Fibroblast of the conjunctiva (primary cell): Measurements from ENCODE around the gene TXNRD1.
"Not testable (repeated sequence)": the region's sequence is repeated elsewhere in the genome, so short reads cannot be mapped to it uniquely, and the experiment has no call there.

Source experiments
- DNase-seq: peaks from one replicate; pipeline ENCODE4 v3.0.0-alpha.2; 2010; ENCODE audit warnings: low read depth

TXNRD1 gene

GRCh38 chr12:104304261-104305009, 88.9 kb downstream of the TXNRD1 start:
- no peak for DNase-seq

GRCh38 chr12:104305349-104305748, 89.8 kb downstream of the TXNRD1 start:
- no peak for DNase-seq

- DNase-seq: no peak
Measured at GRCh38 chr12:104306376-104306775, 90.8 kb downstream of the TXNRD1 start.

GRCh38 chr12:104306943-104307654, 91.5 kb downstream of the TXNRD1 start:
- DNase-seq: no peak

GRCh38 chr12:104307655-104308000, 92.0 kb downstream of the TXNRD1 start:
- no peak for DNase-seq

GRCh38 chr12:104309446-104309993, 93.9 kb downstream of the TXNRD1 start:
- no peak for DNase-seq

- DNase-seq: no peak
Measured at GRCh38 chr12:104310751-104311633, 95.4 kb downstream of the TXNRD1 start.

- no peak for DNase-seq
Measured at GRCh38 chr12:104312202-104312601, 96.6 kb downstream of the TXNRD1 start.

GRCh38 chr12:104312654-104313053, 97.1 kb downstream of the TXNRD1 start:
- no peak for DNase-seq

- no peak for DNase-seq
Measured at GRCh38 chr12:104313568-104314241, 98.1 kb downstream of the TXNRD1 start.

GRCh38 chr12:104314242-104314614, 98.6 kb downstream of the TXNRD1 start:
- DNase-seq: no peak

GRCh38 chr12:104315326-104316224, 100.0 kb downstream of the TXNRD1 start:
- DNase-seq: no peak

- no peak for DNase-seq
Measured at GRCh38 chr12:104316936-104317335, 101.4 kb downstream of the TXNRD1 start.

GRCh38 chr12:104317538-104318210, 102.1 kb downstream of the TXNRD1 start:
- no peak for DNase-seq

- DNase-seq: no peak
Measured at GRCh38 chr12:104319028-104319427, 103.4 kb downstream of the TXNRD1 start.

GRCh38 chr12:104319918-104320626, 104.5 kb downstream of the TXNRD1 start:
- no peak for DNase-seq

- DNase-seq: no peak
Measured at GRCh38 chr12:104320627-104321024, 105.0 kb downstream of the TXNRD1 start.

- no peak for DNase-seq
Measured at GRCh38 chr12:104321949-104322348, 106.4 kb downstream of the TXNRD1 start.

- DNase-seq: not testable (repeated sequence)
Measured at GRCh38 chr12:104322533-104322932, 107.0 kb downstream of the TXNRD1 start.

- DNase-seq: no peak
Measured at GRCh38 chr12:104323899-104324298, 108.3 kb downstream of the TXNRD1 start.
